Activated CD8-positive, alpha-beta memory T cell treated with anti-CD3 and anti-CD28 coated beads, Interleukin-2, amount 50 U/mL, for 1 hour (primary cell): ENCODE results near the gene PM20D2.

ENCODE experiments used
- DNase-seq: peaks from one replicate; pipeline ENCODE4 v3.0.0-alpha.2; 2020; ENCODE audit errors: extremely low read depth

Gene PM20D2

DNA sequence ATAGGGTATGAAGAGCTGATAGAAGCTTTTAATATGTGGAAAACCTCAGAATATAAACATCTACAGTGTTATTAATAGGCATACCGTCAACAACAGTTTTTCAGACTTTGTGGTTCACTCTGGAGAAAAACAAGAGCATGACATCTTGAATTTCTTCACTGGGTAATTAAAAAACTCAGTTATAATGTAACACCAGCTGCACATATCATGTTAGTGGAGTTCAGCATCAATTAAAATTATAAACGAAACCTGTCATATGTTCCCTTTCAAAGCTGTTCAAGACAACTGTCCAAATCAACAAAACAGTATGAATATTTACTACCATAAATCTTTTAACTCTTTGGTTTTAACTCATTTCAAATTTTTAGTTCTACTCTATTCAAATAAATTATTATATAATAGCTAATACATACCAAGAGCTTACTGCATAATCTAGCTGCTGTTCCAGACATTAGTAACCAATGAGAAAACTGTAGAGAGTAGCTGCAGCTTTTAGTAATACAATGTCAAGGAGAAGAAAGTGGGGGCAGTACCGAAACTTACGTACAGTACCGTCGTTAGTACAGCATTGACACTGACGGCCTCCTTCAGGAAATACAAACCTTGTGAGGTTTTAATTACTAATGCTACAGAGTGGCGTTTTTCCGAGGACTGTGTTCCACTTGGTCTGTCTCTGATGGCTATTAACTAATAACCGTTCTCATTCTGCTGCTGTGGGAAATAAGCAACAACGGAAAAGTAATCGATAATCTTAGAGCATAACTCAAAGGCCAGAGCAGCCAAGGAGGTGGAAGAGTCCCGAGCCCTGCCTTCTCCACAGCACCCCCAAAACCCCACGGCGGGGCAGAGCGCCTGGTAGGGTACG, 532 bp upstream of the PM20D2 start:
- DNase-seq: no peak

DNA sequence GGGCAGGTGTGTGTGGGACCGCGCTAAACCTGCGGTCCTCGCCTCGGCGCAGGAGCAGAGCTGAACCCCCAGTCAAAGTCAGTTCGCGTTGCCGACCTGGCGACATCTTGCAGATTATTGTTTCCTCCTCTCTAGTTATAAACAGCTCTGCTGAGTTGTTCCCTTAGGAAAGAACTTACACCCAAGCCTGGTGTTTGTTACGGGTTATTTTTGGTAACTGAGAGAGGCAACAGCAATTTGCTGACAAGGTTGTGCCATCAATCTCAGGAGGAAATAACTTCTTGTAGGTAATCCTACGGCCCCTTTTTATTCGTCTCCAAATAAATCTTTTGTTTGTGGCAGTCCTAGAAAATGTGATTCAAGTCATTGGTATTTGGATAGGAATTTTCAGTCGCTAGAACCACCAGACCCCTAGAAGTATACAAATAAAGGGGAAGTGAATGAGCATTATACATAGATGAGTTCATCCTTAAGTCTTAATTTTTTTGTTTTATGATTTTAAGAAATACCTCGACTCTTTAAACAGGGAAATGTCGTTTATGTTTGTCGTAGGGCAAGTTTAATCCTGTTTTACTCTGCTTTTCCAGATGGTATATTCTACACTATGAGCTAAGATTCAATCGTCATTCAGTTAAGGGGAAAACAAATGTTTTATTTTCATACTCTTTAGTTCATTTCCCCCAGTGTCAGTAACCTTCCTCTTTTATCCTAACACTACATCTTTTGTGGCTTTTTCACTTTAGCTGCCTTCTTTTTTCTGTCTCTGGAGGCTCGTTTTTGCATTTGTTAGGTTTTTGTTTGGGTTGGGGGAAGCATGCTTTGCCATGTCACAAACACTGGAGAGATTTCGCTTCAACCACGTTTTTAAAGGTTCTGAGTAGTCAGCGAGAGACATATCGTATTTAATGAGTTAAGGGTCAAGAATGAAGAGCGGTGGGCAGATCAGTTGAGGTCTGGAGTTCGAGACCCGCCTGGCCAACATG, 1.2 kb downstream of the PM20D2 start:
- no peak for DNase-seq

DNA sequence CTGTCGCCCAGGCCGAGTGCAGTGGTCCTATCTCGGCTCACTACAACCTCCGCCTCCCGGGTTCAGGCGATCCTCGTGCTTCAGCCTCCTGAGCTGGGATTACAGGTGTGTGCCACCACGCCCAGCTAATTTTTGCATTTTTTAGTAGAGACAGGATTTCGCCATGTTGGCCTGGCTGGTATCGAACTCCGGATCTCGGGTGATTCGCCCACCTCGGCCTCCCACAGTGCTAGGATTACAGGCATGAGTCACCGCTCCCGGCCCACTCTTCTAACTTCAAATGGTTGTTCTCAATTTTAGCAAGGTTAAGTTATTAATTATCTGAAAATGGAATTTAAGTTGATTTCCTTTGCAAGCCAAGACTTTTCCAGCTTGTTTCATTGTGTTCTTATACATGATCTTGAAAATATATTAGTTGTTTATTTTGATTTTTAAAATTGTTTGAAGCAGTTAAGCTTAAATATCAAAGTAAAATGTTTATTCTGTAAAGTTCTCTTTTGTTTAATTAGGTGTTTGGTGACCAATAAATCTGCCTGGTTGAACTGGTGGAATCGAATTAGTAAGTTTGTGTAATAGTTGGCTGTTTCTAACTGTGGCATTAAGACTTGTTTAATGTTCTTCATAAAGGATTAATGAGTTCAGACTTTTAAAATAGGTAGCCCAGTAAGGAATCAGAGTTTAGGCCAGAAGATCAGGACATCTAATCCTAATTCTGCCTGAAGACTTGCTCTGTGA, 2.3 kb downstream of the PM20D2 start:
- DNase-seq: no peak

DNA sequence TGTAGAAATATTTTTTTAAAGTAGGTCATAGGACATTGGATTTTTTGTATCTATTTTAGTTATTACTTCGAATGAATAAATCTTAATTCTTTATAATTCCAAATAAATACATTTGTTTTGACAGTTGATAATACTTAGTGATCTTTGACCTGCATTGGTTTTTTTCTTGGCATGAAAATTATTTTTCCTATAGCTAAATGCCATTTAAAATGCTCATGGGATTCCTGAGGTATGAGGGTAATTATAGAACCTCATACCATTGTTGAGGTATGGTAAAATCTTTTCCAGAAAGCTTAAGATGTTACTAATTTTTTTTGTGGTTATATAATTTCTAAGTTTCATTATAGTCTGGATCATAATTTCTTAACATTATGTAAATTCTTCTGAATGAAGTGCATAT, 8.3 kb downstream of the PM20D2 start:
- DNase-seq: no peak

DNA sequence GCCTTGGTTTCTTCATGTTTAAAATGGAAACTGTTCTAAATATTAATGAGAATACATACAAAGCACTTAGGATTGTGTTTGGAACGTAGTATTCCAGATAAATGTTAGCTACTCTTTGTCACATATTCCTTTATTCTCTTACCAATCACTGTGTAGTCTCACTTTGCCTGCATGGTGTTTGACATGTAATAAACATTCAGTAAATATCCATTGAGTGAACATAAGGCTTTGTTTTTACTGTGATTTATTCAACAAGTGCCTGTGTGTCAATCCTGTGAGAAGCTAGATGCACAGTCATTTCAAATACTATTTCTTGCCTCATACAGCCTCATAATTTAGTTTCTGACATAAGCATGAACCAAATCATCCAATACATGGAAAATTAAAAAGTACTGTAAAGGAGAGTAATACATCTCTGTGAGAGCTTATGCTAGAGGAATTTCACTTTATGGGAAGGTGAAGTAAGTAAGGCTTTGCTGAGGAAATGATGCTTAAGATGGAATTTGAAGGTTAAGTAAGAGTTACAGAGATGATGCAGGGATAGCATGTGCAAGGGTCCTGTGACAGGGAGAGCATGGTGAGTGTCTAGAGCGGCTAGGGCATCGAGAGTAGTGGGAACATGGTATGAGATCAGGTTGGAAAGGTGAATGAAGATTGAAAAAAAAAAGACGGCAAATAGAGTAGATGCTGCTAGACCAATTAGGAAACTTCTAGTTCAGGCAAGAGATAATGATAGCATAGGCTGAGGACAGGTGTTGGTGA, 14.7 kb downstream of the PM20D2 start:
- no peak for DNase-seq

DNA sequence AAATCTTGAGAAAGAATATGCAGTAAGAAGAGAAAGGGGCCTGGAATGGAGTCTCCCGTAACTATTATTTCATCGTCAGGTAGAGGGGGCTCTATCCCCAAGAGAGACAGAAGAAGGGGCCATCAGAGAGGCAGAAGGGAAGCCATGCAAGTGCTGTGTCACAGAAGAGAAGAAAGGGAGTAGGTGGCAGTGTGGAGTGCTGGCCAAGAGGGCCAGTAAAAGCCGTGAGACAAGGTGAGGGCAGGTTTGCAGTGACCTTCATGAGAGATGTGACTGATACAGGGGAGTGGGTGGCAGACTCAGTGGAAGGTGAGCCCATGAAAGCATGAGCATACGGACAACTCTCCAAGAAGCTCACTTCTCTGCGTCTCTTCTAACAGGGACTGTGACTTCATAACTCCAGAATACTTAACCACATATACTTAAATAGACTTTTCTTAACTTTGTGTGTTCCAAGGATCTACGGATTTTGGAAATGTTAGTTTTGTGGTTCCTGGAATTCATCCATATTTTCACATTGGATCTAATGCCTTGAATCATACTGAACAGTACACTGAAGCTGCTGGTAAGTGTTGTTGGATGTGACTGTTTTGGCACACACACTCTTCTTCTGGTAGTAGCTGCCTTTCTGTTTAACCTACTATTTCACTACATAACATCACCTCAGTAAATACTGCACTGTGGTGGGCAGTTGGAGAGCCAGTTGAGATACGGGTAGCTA, 15.6 kb downstream of the PM20D2 start:
- no peak for DNase-seq

DNA sequence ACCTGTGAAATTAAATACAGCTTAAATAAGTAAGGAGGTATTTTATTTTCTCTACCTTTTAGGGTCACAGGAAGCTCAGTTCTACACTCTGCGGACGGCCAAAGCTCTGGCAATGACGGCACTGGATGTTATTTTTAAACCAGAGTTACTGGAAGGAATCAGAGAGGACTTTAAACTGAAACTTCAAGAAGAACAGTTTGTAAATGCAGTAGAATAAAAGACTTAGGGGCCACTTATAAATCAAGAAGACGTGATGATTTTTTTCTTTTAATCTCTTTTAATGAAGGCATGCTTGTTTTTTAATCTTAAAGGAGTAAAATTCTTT, 16.2 kb downstream of the PM20D2 start:
- no peak for DNase-seq

DNA sequence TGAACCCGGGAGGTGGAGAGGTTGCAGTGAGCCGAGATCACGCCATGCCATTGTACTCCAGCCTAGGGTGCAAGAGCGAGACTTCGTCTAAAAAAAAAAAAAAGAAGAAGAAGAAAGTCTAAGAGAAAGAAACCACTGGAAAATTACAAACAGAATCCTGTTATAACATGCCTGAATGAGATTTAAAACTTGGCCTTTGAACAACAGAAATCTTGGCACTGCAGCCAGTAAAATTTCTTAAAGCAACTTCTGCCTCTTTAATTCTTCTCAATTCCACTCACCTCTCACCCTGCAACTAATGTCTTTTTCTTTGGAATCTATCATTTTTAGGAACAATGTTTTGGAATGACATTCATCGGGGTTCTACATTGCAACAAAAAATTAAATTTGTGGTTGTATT, 26.3 kb downstream of the PM20D2 start:
- DNase-seq: no peak

DNA sequence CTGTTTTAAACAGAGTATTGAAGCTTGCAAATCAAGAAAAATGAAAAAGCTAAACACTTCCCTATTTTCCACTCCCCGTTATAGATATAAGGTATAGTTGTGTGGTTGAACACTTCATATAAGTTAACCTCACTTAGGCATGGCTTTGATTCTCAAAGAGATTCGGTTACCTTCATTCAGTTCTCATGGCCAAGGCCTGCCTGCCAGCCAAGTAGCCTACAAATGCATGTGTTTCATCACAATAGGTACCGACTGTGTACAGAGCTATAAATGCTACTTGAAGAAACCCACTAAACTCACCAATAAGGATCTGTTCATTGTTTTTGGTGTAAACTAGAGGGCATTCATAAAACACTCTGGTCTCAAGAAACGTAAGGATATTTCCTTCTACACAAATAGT, 27.8 kb downstream of the PM20D2 start:
- no peak for DNase-seq

DNA sequence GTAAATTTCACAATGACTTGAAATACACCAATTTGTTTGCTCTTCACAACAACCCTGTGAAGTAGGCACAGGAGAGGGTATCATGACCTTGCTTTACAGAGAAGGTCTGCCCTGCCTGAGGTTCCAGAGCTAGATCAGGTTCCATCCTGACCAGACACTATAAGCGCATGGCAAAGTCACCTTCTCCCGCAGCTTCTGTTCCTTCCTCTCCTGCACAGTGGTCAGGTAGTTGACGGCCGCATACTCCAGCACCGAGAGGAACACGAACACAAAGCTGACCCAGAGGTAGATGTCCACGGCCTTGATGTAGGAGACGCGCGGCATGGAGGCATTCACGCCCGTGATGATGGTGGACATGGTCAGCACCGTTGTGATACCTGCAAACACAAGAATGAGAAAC, 34.3 kb downstream of the PM20D2 start:
- no peak for DNase-seq

DNA sequence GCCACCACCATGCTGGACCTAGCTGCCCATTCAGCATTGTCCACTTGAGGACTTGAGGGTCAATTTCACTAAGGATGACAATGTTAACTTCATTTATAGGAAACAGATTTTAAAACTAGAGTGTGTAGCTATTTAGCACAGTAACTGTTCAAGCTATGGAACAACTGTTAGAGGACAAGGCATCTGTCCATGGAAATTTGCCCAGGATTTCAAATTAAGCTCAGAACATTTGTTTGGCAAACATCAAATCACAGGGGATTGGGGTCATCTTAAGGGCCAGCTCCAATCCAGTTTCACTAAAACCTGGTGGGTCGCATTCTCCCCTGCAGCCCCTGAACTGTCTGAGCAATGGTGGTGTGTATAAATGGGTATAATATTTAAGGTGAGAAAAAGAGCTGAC, 35.1 kb downstream of the PM20D2 start:
- no peak for DNase-seq

DNA sequence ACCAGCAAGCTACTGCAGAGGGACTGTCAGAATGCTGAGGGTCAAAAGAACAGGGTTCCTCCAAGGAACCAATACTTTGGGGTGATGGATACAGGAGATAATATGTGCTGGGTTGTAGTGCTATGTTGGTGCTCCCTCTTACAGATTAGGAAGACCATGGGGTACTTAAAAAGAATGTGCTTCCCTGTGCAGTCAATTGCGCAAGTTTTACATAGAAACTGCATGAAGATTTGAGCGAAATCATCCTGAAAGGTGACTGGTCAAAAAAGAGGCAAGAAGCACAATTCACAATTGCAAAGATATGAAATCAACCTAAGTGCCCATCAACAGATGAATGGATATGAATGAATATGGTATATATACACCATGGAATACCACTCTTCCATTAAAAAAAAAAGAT, 37.4 kb downstream of the PM20D2 start:
- DNase-seq: no peak

DNA sequence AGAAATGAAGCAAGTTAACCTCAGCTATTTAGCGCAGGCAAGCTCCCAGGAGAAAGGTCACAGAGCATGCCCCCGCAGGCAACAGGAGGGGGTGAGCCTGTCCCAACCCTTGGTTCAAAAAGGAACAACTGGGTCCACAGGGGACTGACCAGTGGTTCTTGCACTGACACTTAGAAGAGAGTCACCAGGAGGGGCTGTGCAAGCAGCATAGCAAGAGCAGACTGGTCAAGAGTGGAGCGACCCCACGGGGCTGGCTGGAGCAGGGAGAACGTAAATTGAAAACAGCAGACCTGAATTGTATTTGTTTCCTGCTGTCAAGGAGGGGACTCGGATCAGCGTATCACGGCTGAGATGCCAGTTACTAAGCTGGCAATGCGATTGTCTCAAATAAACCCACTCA, 38.5 kb downstream of the PM20D2 start:
- DNase-seq: no peak

DNA sequence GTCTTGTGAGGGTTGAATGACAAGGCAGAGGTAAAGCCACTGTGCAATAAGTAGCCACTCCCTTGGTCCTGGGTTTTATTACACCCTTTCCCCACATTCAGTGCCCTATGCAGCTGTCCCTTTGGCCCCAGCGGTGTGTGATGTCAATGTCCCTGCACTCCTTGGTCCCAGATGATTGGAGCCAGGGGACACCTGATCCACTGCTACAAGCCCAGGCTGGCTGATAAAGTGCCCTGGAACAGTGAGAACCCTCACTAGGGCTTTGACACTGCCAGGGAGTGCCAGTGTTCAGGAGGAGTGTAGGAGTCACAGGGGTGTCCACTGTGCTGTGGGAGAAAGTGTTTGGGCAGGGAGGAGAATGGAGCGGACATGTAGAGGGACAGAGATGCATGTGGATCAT, 40.9 kb downstream of the PM20D2 start:
- no peak for DNase-seq

DNA sequence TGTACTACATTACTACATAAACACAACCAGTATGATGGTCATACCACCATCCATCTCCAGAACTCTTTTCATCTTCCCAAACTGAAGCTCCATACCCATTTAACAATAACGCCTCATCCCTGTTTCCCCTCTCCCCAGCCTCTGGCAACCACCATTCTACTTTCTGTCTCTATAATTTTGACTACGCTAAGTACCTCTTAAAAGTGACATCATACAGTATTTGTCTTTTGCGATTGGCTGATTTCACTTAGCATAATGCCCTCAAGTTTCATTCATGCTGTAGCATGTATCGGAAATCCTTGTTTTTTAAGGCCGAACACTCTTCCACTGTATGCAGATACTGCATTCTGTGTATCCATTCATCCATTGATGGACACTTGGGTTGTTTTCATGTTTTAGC, 41.6 kb downstream of the PM20D2 start:
- no peak for DNase-seq

DNA sequence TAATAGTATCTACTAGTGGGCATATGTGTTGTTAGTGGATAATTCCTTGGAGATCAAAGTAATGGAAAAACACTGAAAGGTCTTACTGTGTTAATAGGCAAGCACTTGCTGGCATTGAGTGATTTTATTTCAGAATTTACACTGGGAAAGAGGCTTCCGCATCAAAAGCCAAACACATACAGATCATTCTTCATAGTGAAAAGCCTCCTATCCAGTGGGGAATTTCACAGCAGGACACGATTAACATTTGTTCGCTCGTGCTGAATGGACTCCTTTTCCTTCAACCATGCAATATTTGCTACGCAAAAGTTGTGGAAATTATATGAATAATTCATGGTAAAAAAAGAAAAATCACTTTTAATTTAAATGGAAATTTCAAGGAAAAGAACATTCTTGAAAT, 44.9 kb downstream of the PM20D2 start:
- no peak for DNase-seq

DNA sequence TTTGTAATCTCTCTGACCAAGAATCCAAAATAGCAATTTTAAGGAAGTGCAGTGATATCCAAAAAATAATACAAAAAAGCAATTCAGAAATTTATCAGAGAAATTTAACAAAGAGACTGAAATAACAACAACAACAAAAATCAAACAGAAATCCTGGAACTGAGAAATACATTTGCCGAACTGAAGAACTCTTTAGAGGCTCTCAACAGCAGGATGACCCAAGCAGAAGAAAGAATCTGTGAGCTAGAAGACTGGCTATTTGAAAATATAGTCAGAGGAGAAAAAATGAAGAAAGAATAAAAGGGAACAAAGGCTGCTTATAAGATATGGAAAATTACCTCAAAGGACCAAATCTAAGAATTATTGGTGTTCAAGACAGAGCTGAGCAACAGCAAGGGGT, 48.7 kb downstream of the PM20D2 start:
- DNase-seq: no peak

DNA sequence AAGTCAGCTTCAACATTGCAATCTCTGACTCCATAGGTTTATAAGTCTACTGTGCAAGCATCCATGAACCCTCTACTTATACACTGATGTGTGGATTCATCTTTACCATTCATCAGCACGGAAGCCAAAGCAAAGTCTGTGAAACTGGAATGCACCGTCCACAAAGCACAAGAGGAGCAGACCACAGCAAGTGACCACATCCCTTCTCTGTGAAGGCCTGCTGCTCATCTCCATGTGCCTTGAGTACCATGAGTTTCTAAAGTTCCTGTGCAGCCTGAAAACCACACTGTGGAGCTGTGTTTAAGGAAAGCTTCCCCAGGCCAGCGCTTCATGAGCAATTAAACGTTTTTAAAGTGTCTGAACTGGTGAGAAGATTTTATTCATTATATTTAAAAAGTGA, 51.3 kb downstream of the PM20D2 start:
- DNase-seq: no peak

DNA sequence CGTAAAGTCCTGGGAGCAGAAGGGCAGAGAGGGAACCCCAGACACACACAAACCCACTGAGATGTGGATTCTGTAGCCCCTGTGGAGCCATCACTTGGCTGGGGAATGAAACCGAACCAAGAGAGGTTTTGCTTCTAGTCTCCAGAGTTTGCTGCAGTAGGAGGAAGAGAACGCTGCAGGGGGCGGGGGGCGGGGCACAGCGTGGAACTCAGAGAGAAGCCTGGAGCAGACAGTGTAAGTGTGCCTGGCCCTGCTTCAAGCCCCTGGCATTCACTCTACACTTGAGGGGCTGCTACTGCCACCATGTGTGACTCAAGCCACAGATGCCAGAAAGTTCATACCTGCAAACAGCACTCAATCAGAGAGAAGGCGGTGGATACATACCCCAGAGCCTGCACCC, 52.4 kb downstream of the PM20D2 start:
- DNase-seq: no peak

DNA sequence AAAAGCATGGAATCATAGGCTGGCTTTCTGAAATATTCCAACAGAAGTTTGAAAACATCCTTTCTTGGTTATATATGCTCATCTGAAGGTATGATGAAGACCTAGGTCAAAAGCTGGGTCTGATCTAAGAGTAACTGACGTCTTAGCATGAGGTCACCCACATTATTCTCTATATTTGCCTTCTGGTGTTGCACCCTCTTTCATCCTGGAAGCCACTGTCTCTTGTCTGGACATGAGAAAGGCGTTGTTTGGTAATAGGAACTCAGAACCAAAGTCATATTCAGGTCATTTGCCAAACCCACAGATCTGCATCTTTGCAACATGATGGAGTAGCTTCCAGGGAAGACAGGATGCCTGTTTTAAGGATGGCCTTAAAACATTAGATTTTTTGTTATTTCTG, 53.7 kb downstream of the PM20D2 start:
- no peak for DNase-seq

DNA sequence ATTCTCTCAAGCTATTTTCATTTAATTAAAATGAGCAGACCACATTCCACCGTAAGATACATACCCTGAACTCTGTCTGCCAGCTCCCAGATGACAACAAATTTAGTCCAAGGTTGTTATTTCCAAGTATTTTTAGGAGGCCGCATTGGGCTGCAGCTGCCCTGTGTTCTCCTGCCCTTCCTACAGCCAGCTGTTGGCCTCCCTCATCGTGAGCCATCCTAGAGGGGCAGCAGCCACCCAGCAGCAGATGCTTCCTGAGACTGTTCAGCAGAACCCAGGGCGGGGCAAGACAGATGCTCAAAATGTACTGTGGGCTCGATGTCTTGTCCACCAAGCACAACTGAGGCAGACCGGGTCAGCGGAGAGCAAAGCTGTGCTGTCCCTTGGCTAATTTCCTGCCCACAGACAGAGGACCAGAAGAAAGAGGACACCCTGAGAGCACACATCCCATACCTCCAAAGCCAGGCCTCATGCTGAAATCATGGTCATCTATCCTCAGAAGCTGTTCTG, 54.9 kb downstream of the PM20D2 start:
- DNase-seq: no peak
